GM06990 (cell line): ENCODE data around the gene CES3.
A peak's percentile ranks its signal among the peaks of the same experiment; 100 is the strongest.

Experiments
- DNase-seq: peaks from one replicate; pipeline ENCODE4 v3.0.0-alpha.2; 2011; ENCODE audit not compliant: insufficient read length; ENCODE audit errors: extremely low read depth
- H3K27me3 ChIP-seq: replicated peaks from 2 replicates; pipeline ENCODE4 v1.6.0; 2011; ENCODE audit warnings: low read length; ENCODE audit not compliant: control insufficient read depth, insufficient read depth
- H3K36me3 ChIP-seq: 2 replicates; pipeline ENCODE4 v1.5.1; 2011; ENCODE audit warnings: low read length; ENCODE audit not compliant: control insufficient read depth, insufficient read depth
- H3K4me3 ChIP-seq: replicated peaks from 2 replicates; pipeline ENCODE4 v1.5.1; 2011; ENCODE audit warnings: low read depth, mild to moderate bottlenecking, control low read depth, low read length
- CTCF ChIP-seq: IDR thresholded peaks from 2 replicates; pipeline ENCODE4 v1.5.1; 2011; ENCODE audit warnings: low read length, control low read depth, mild to moderate bottlenecking, inconsistent platforms; ENCODE audit not compliant: insufficient read depth, poor library complexity, severe bottlenecking

Gene CES3

GRCh38 chr16:67016681-67017420 lies 55.8 kb downstream of the CES3 start:
- no peak for TF ChIP-seq CTCF
- Histone ChIP-seq H3K36me3 (no peaks in the 10 kb centered on the region), H3K27me3 (no peaks in the 10 kb centered on the region), H3K4me3 (no peak overlapping the region)
- no peak for DNase-seq

GRCh38 chr16:67017421-67017750 lies 56.3 kb downstream of the CES3 start:
- no peak for TF ChIP-seq CTCF
- no peak for DNase-seq
- no peaks in the 10 kb centered on the region for H3K36me3 ChIP-seq
- H3K27me3 ChIP-seq = no peaks in the 10 kb centered on the region
- H3K4me3 ChIP-seq = no peak overlapping the region

DNA sequence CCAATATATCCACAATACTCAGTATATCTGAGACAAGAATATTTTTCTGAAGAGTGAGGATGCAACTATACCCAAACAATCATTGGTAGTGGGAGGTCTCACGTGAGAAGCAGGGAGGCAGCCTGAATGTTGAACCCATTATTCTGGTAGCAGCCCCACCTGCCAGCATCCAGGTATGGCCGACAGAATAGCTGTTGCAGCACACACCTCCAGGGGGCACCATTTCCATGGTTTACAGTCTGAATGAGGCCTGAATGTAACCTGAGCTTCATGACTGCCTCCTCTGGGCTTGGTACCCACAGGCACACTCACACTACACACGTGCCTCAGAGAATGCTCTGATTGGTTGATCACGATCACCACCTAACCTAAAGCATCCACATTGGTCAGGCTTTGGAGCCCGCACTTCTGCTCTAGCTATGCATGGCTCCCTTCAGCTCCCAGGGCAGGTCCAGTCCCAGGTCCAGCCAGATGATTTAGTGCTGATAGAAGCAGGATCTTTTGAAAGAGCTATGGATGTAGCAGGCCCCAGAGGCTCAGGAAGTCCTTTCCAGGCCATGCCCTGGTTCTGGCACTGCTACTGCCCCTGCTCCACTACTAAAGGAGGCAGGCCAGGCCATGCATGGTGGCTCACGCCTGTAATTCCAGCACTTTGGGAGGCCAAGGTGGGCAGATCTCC lies 56.9 kb downstream of the CES3 start:
- Histone ChIP-seq H3K27me3 (no peaks in the 10 kb centered on the region), H3K4me3 (no peak overlapping the region), H3K36me3 (no peaks in the 10 kb centered on the region)
- peak; percentile 86 for TF ChIP-seq CTCF
- DNase-seq = peak; percentile 64

DNA sequence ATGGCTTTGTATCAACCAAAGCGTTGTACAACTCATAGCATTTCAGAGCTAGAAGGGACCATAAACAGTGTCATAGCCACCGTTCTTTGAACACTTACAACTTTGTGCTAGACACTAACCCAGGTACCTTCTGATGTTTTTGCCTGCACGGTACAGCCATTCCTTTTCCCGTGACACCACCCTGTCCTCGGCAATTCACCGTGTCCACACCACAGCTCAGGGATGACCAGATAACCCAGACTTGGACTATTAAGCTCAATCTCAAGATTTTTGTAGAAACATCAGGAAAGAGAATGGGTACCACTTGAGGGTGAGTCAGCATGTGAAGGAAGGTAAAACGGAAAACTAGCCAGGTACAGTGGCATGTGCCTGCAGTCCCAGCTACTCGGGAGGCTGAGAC lies 58.1 kb downstream of the CES3 start:
- DNase-seq = no peak
- no peak for TF ChIP-seq CTCF
- H3K27me3 ChIP-seq = no peaks in the 10 kb centered on the region
- H3K36me3 ChIP-seq = no peaks in the 10 kb centered on the region
- no peak overlapping the region for H3K4me3 ChIP-seq

DNA sequence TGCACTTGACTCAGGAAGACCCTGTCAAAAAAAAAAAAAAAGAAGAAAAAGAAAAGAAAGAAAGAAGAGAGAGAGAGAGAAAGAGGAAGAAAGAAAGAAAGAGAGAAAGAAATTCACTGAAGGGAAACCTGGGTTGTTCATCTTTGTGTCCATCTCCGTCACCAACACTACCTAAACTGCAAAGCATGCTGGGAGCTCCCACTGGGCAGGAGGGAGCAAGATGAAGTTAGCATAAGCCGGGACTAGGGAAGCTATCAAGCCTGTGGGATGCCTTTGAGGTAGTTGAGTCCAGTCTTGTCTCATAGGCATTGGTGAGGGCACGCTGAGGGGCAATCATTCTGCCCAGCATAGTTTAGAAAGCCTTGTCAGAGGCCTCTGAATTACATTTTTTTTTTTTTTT lies 60.3 kb downstream of the CES3 start:
- Histone ChIP-seq H3K27me3 (no peaks in the 10 kb centered on the region), H3K36me3 (no peaks in the 10 kb centered on the region), H3K4me3 (no peak overlapping the region)
- DNase-seq = no peak
- TF ChIP-seq CTCF = no peak
